Gastroesophageal sphincter (tissue), 4 donors: ENCODE results near the gene ZNF595. TPM values are rescaled to one million over a fixed set of nuclear protein-coding genes. Genes with fewer than 3 reads are reported as not detected.
"Not testable (repeated sequence)": the region's sequence is repeated elsewhere in the genome, so short reads cannot be mapped to it uniquely, and the experiment has no call there.

ENCODE experiments used
- ATAC-seq: fragments of 150-250 bp; one replicate; pipeline ENCODE4 v1.9.1; 2016; ENCODE audit warnings: mild to moderate bottlenecking, moderate library complexity
- H3K27ac ChIP-seq, 4 donors: fragments of 200-600 bp; sonication (generic) in 3 of 4; 1 replicate in 3 of 4; 2 replicates in 1 of 4; pipeline ENCODE4 v1.5.1; 2016 to 2019
- H3K27me3 ChIP-seq: fragments of 200-600 bp; sonication (generic); one replicate; pipeline ENCODE4 v1.5.1; 2019
- H3K36me3 ChIP-seq, 2 donors: fragments of 200-600 bp; sonication (generic); one replicate each; pipeline ENCODE4 v1.5.1; 2019; ENCODE audit warnings: control low read depth in 1 of 2
- H3K4me1 ChIP-seq, 3 donors: fragments of 200-600 bp; sonication (generic); 1 replicate in 2 of 3; 2 replicates in 1 of 3; pipeline ENCODE4 v1.5.1; 2016 to 2019; ENCODE audit warnings: control low read depth in 2 of 3
- H3K4me3 ChIP-seq, 2 donors: fragments of 200-600 bp; sonication (generic); one replicate each; pipeline ENCODE4 v1.5.1; 2019; ENCODE audit warnings: mild to moderate bottlenecking in 1 of 2, moderate library complexity in 1 of 2
- H3K9me3 ChIP-seq, 3 donors: fragments of 200-600 bp; sonication (generic); one replicate each; pipeline ENCODE4 v1.5.1; 2017 to 2019; ENCODE audit warnings: control low read depth in 2 of 3
- CTCF ChIP-seq, 4 experiments: fragments of 200-600 bp in 2 of 4; fragments of 450-650 bp in 2 of 4; sonication (generic) in 1 of 4; IDR thresholded peaks; one replicate each; pipeline ENCODE4 v1.5.1; 2017 to 2019; ENCODE audit warnings: antibody characterized with exemption in 4 of 4, mild to moderate bottlenecking in 2 of 4, moderate library complexity in 2 of 4
- EP300 ChIP-seq: sonication (generic); formaldehyde crosslinking; IDR thresholded peaks from one replicate; pipeline ENCODE4 v1.6.1; 2017; ENCODE audit warnings: antibody characterized with exemption, mild to moderate bottlenecking
- POLR2A ChIP-seq, 2 donors: fragments of 450-650 bp; IDR thresholded peaks; one replicate each; pipeline ENCODE4 v1.6.1; 2017; ENCODE audit warnings: antibody characterized with exemption in 2 of 2, mild to moderate bottlenecking in 2 of 2, moderate library complexity in 1 of 2
- POLR2AphosphoS5 ChIP-seq: sonication (generic); formaldehyde crosslinking; IDR thresholded peaks from one replicate; pipeline ENCODE4 v1.6.1; 2017; ENCODE audit warnings: antibody characterized with exemption
- WGBS, 2 donors: methylation state at CpG; one replicate each; pipeline ENCODE4 v1.1.5; 2018; ENCODE audit warnings: low coverage in 1 of 2; 5-methylcytosine and 5-hydroxymethylcytosine counted together
- total RNA-seq, 4 donors: library from RNA; depleted of rRNA; stranded (reverse); fragments of >200 nt; gene quantifications; one replicate each; pipeline ENCODE4 v1.1.0, GENCODE V29; 2016

ZNF595 gene
- total RNA-seq, 4 donors from 2014 or later = 10.2 to 36.1 (median 24.2) TPM

DNA sequence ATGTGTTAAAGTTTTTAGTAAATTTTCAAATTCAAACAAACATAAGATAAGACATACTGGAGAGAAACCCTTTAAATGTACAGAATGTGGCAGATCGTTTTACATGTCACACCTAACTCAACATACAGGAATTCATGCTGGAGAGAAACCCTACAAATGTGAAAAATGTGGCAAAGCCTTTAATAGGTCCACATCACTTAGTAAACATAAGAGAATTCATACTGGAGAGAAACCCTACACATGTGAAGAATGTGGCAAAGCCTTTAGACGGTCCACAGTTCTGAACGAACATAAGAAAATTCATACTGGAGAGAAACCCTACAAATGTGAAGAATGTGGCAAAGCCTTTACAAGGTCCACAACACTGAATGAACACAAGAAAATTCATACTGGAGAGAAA is 32.8 kb downstream of the ZNF595 start:
- Histone ChIP-seq H3K27me3 (no peaks in the 10 kb centered on the region), H3K4me1 (no peaks in the 10 kb centered on the region), H3K36me3 (peaks cover 10 to 79% of the 10 kb centered on the region in 2 donors), H3K4me3 (no peak overlapping the region), H3K9me3 (peaks cover 12 to 100% (median 15%) of the 10 kb centered on the region in 3 donors), H3K27ac (no peak overlapping the region)
- TF ChIP-seq POLR2AphosphoS5 = no peak
- no peak for TF ChIP-seq POLR2A (IDR thresholded peaks at IDR 0.05)
- no peak for TF ChIP-seq CTCF (IDR thresholded peaks at IDR 0.05)
- TF ChIP-seq EP300 = no peak
- no peak for ATAC-seq
- 89 to 94% methylated on average over 3 of the region's 3 CpGs for WGBS, 2 donors

DNA sequence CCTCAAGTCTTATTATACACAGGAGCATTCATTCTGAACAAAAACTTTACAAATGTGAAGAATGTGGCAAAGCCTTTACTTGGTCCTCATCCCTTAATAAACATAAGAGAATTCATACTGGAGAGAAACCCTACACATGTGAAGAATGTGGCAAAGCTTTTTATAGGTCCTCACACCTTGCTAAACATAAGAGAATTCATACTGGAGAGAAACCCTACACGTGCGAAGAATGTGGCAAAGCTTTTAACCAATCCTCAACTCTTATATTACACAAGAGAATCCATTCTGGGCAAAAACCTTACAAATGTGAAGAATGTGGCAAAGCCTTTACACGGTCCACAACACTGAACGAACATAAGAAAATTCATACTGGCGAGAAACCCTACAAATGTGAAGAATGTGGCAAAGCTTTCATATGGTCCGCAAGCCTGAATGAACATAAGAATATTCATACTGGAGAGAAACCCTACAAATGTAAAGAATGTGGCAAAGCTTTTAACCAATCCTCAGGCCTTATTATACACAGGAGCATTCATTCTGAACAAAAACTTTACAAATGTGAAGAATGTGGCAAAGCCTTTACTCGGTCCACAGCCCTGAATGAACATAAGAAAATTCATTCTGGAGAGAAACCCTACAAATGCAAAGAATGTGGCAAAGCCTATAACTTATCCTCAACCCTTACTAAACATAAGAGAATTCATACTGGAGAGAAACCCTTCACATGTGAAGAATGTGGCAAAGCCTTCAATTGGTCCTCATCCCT is 33.6 kb downstream of the ZNF595 start:
- not testable (repeated sequence) for H3K4me3 ChIP-seq, H3K4me1 ChIP-seq, ATAC-seq, H3K27ac ChIP-seq, H3K27me3 ChIP-seq
- Histone ChIP-seq H3K9me3 (peaks cover 12 to 100% (median 15%) of the 10 kb centered on the region in 3 donors), H3K36me3 (peaks cover 10 to 75% of the 10 kb centered on the region in 2 donors)
- 92 to 98% methylated on average over 7 of the region's 7 CpGs for WGBS, 2 donors

- TF ChIP-seq EP300 = no peak
- peaks cover 0 to 91% (median 1%) of the 10 kb centered on the region in 3 donors for H3K9me3 ChIP-seq
- H3K27ac ChIP-seq = no peak overlapping the region
- H3K36me3 ChIP-seq = peaks cover 0 to 22% of the 10 kb centered on the region in 2 donors
- WGBS, 2 donors = 63 to 100% methylated on average over 1 of the region's 1 CpG
- ATAC-seq = no peak
- no peaks in the 10 kb centered on the region for H3K27me3 ChIP-seq
- no peak overlapping the region for H3K4me3 ChIP-seq
- no peaks in the 10 kb centered on the region for H3K4me1 ChIP-seq
Measured at GRCh38 chr4:98386-98785, 45.3 kb downstream of the ZNF595 start.

- Histone ChIP-seq H3K9me3 (peaks cover 0 to 76% (median 0%) of the 10 kb centered on the region in 3 donors), H3K4me3 (no peak overlapping the region), H3K27ac (no peak overlapping the region), H3K4me1 (no peaks in the 10 kb centered on the region), H3K36me3 (peaks cover 0 to 18% of the 10 kb centered on the region in 2 donors), H3K27me3 (no peaks in the 10 kb centered on the region)
- WGBS, 2 donors = 94 to 97% methylated on average over 3 to 4 of the region's 5 CpGs
- no peak for ATAC-seq
- TF ChIP-seq POLR2A (IDR thresholded peaks at IDR 0.05) = no peak
- TF ChIP-seq POLR2AphosphoS5 = no peak
- TF ChIP-seq EP300 = no peak
- no peak for TF ChIP-seq CTCF (IDR thresholded peaks at IDR 0.05)
Measured at GRCh38 chr4:99863-100262, 46.7 kb downstream of the ZNF595 start.

GRCh38 chr4:107083-107443 is 53.9 kb downstream of the ZNF595 start:
- Histone ChIP-seq H3K4me3 (peak overlapping the region in 1 of 2 donors; percentile 52), H3K4me1 (peaks cover 0 to 15% (median 5%) of the 10 kb centered on the region in 3 donors), H3K9me3 (peaks cover 0 to 29% (median 0%) of the 10 kb centered on the region in 3 donors), H3K27ac (no peak overlapping the region), H3K27me3 (peaks cover 66% of the 10 kb centered on the region), H3K36me3 (no peaks in the 10 kb centered on the region)
- TF ChIP-seq EP300 = no peak
- no peak for TF ChIP-seq POLR2AphosphoS5
- TF ChIP-seq POLR2A (IDR thresholded peaks at IDR 0.05) = no peak
- no peak for TF ChIP-seq CTCF (IDR thresholded peaks at IDR 0.05)
- ATAC-seq = no peak
- WGBS, 2 donors = 20 to 32% methylated on average over 3 to 7 of the region's 33 CpGs
